K562 (cell line): ENCODE results near the gene UNC119B. TPM values are rescaled to one million over a fixed set of nuclear protein-coding genes. Genes with fewer than 3 reads are reported as not detected.

Experiments
- ARID3B ChIP-seq: fragments of 250-450 bp; sonication (Bioruptor Pico); IDR thresholded peaks from 2 replicates; pipeline ENCODE4 v1.4.0; 2020; ENCODE audit warnings: borderline replicate concordance
- CTBP1 ChIP-seq: fragments of 450-650 bp; IDR thresholded peaks from 2 replicates; pipeline ENCODE4 v1.6.1; 2016; ENCODE audit warnings: borderline replicate concordance
- E4F1 ChIP-seq: fragments of 250-450 bp; sonication (Bioruptor Pico); IDR thresholded peaks from 2 replicates; pipeline ENCODE4 v1.5.0; 2021; ENCODE audit warnings: mild to moderate bottlenecking, borderline replicate concordance
- EZH2 ChIP-seq: IDR thresholded peaks from 2 replicates; pipeline ENCODE4 v1.6.1; 2012; ENCODE audit warnings: low read depth, mild to moderate bottlenecking, inconsistent platforms, low read length, borderline replicate concordance
- MCM3 ChIP-seq: fragments of 450-650 bp; IDR thresholded peaks from 2 replicates; pipeline ENCODE4 v1.6.1; 2016
- RBM22 ChIP-seq: fragments of 200-400 bp; formaldehyde crosslinking; IDR thresholded peaks from 2 replicates; pipeline ENCODE4 v1.6.1; 2018; ENCODE audit warnings: low read length, low read depth; ENCODE audit not compliant: poor library complexity, severe bottlenecking
- SMAD4 ChIP-seq: fragments of 250-450 bp; sonication (Bioruptor Pico); conservative IDR thresholded peaks from 2 replicates; pipeline ENCODE4 v1.8.0; 2021; ENCODE audit warnings: inconsistent platforms, mild to moderate bottlenecking, moderate library complexity
- SMC3 ChIP-seq: conservative IDR thresholded peaks from 2 replicates; pipeline ENCODE4 v1.6.1; 2011; ENCODE audit warnings: low read depth, low read length, improper control_type of control experiment; ENCODE audit not compliant: insufficient read depth
- ZBTB11 ChIP-seq, 3 experiments: fragments of 200-800 bp in 1 of 3; fragments of 250-450 bp in 1 of 3; fragments of 450-650 bp in 1 of 3; sonication (Bioruptor Pico) in 1 of 3; sonication (Bioruptor generic) in 1 of 3; formaldehyde crosslinking in 1 of 3; IDR thresholded peaks; 2 replicates each; pipeline versions ENCODE4 v1.6.1 to v1.8.0; 2016 to 2022; ENCODE audit warnings: mild to moderate bottlenecking in 2 of 3, missing genetic modification characterization in 2 of 3, missing compliant biosample characterization in 1 of 3, moderate library complexity in 1 of 3
- polyA plus RNA-seq, 8 experiments: library from polyadenylated mRNA; depleted of rRNA in 4 of 8; stranded (reverse) in 5 of 8; unstranded in 3 of 8; fragments of >200 nt; fragmentation: Nextera tagmentation in 2 of 8; fragmentation: Illumina TruSeq in 1 of 8; extraction: Ambion mirVana in 2 of 8; extraction: Trizol in 1 of 8; gene quantifications; 2 replicates each; pipeline versions ENCODE4 v1.2.1 to v1.2.3, GENCODE V29; 2011 to 2014; ENCODE audit warnings: inconsistent platforms in 1 of 8, missing spikeins in 1 of 8
- total RNA-seq, 7 experiments: library from RNA; depleted of rRNA in 6 of 7; stranded (reverse); fragments of >200 nt in 6 of 7; fragmentation: Illumina TruSeq in 2 of 7; extraction: Trizol in 2 of 7; gene quantifications; 2 replicates each; pipeline versions ENCODE4 v1.2.1 to v1.2.3, GENCODE V29; 2011 to 2021; ENCODE audit warnings: low replicate concordance in 1 of 7
- TF ChIP-seq, protein P1 (sequence below), 2 experiments: fragments of 450-650 bp; IDR thresholded peaks; 2 replicates each; pipeline ENCODE4 v1.6.1; 2016; ENCODE audit warnings: mild to moderate bottlenecking in 2 of 2, borderline replicate concordance in 1 of 2, low read depth in 1 of 2, moderate library complexity in 1 of 2

Gene UNC119B
- total and polyA plus RNA-seq, 9 of the 15 experiments (the other 6 are each of a cell fraction or from before 2014, with no cell fraction given) = 4.0 to 34.5 (median 15.1) TPM

DNA sequence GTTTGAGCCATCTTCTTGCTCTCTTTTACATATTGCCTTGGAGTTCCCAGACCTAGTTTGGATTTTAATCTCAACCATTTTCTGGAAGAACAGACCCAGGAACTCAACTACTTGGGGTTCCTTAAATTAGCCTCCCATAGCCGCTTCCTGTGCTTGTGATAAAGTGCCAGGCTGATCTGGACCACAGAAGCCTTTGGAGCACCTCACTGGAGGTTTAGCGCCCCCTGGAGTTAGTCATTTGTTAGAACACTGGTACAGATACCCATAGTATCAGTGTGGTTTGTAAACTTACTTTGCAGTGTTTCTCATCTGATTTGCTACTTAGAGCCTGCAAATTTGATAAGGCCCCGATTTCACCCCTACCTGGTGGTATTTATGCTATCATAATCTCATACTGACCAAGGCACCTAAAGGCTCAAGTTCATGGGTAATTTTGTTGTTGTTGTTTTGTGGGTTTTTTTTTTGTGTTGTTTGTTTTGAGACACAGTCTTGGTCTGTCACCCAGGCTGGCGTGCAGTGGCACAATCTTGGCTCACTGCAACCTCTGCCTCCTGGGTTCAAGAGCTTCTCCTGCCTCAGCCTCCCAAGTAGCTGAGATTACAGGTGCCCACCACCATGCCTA is 3.7 kb downstream of the UNC119B start (continued):
- peak in 1 of 3 experiments; percentile 71; a peak in 2 of 6 replicates for TF ChIP-seq ZBTB11 (CRISPR knock-in tag; IDR thresholded peaks at IDR 0.05)
- no peak for TF ChIP-seq RBM22
- no peak for TF ChIP-seq EZH2
- TF ChIP-seq SMC3 = peak; percentile 74
- no peak for TF ChIP-seq SMAD4 (CRISPR knock-in tag)
- TF ChIP-seq, protein P1, sequence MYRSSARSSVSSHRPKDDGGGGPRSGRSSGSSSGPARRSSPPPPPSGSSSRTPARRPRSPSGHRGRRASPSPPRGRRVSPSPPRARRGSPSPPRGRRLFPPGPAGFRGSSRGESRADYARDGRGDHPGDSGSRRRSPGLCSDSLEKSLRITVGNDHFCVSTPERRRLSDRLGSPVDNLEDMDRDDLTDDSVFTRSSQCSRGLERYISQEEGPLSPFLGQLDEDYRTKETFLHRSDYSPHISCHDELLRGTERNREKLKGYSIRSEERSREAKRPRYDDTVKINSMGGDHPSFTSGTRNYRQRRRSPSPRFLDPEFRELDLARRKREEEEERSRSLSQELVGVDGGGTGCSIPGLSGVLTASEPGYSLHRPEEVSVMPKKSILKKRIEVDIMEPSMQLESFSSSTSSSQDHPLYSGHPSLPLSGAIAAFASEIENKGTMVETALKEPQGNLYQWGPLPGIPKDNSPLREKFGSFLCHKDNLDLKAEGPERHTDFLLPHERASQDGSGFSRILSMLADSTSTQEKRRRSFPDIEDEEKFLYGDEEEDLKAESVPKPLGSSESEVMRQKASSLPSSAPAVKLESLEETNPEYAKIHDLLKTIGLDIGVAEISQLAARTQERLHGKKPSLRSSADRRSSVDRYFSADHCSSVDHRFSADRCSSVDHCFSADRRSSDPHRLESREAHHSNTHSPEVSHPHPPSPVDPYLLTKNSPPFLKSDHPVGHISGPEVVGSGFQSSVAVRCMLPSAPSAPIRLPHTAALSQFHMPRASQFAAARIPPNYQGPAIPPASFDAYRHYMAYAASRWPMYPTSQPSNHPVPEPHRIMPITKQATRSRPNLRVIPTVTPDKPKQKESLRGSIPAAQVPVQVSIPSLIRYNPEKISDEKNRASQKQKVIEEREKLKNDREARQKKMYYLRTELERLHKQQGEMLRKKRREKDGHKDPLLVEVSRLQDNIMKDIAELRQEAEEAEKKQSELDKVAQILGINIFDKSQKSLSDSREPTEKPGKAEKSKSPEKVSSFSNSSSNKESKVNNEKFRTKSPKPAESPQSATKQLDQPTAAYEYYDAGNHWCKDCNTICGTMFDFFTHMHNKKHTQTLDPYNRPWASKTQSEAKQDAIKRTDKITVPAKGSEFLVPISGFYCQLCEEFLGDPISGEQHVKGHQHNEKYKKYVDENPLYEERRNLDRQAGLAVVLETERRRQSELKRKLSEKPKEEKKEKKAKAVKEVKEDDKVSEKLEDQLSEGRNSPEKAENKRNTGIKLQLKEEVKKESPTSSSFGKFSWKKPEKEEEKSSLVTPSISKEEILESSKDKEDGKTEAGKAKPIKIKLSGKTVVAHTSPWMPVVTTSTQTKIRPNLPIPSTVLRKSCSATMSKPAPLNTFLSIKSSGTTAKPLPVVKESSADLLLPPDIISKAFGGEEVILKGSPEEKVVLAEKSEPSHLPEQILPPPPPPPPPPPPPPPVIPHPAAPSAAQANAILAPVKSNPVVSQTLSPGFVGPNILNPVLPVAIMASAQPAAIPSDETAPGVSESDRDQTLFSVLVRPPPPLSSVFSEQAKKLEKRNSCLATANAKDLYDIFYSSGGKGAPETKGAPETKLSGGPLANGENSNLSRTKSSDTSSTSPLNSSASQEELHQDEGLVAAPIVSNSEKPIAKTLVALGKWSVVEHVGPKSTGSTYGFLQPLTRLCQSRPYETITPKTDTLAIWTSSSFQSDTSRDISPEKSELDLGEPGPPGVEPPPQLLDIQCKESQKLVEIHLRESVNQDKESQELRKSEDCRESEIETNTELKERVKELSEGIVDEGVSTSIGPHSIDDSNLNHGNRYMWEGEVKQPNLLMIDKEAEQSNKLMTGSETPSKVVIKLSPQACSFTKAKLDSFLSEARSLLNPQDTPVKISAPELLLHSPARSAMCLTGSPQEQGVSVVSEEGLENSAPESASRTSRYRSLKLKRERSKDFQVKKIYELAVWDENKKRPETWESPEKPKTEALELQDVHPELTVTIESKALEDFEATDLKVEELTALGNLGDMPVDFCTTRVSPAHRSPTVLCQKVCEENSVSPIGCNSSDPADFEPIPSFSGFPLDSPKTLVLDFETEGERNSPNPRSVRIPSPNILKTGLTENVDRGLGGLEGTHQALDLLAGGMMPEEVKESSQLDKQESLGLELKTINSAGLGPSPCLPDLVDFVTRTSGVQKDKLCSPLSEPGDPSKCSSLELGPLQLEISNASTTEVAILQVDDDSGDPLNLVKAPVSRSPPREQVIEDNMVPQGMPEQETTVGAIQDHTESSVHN (IDR thresholded peaks at IDR 0.05; ENCODE audit: borderline replicate concordance in 1 of 2, low read depth in 1 of 2) = no peak
- TF ChIP-seq E4F1 (CRISPR knock-in tag) = no peak
- no peak for TF ChIP-seq MCM3
- no peak for TF ChIP-seq ARID3B (CRISPR knock-in tag)
- no peak; the same call in 1 of the 2 replicates for TF ChIP-seq CTBP1
